Measurements from ENCODE around the gene FAM3B.

Gene FAM3B

GRCh38 chr21:41367301-41367944, 50.8 kb downstream of the FAM3B start:
- Histone ChIP-seq H3K18ac (ENCODE audit: low read length) (no peak overlapping the region), H2BK120ac (ENCODE audit: low read depth, low read length) (no peak overlapping the region), H3K4me3 (ENCODE audit: low read length) (no peak overlapping the region), H3K9ac (ENCODE audit: low read length) (no peak overlapping the region), H2BK5ac (ENCODE audit: low read length) (no peak overlapping the region), H3K27me3 (ENCODE audit: insufficient read depth, low read length, poor library complexity) (no peaks in the 10 kb centered on the region), H3K79me2 (ENCODE audit: control insufficient read depth, insufficient read depth, low read length) (no peaks in the 10 kb centered on the region), H3K27ac (ENCODE audit: low read depth, low read length) (no peak overlapping the region), H3K56ac (ENCODE audit: low read length) (no peak overlapping the region), H3K36me3 (ENCODE audit: control insufficient read depth, insufficient read depth, low read length) (no peaks in the 10 kb centered on the region), H3K4me2 (ENCODE audit: low read length) (no peak overlapping the region), H3K23ac (ENCODE audit: low read length) (no peak overlapping the region), H4K5ac (ENCODE audit: low read length) (no peak overlapping the region), H3K79me1 (ENCODE audit: low read length) (no peaks in the 10 kb centered on the region), H2BK15ac (replicated peaks; ENCODE audit: low read depth) (no peak overlapping the region), H3K4ac (ENCODE audit: low read depth, low read length) (no peak overlapping the region), H2AK5ac (ENCODE audit: low read length) (no peak overlapping the region), H4K8ac (ENCODE audit: low read depth, low read length) (no peak overlapping the region), H3K4me1 (ENCODE audit: control insufficient read depth, low read depth, low read length) (no peaks in the 10 kb centered on the region)
- no peak for DNase-seq
- WGBS (ENCODE audit: extremely low coverage, insufficient coverage, low lambda C conversion rate): no CpG with 5 or more reads among the region's 9 CpGs

DNA sequence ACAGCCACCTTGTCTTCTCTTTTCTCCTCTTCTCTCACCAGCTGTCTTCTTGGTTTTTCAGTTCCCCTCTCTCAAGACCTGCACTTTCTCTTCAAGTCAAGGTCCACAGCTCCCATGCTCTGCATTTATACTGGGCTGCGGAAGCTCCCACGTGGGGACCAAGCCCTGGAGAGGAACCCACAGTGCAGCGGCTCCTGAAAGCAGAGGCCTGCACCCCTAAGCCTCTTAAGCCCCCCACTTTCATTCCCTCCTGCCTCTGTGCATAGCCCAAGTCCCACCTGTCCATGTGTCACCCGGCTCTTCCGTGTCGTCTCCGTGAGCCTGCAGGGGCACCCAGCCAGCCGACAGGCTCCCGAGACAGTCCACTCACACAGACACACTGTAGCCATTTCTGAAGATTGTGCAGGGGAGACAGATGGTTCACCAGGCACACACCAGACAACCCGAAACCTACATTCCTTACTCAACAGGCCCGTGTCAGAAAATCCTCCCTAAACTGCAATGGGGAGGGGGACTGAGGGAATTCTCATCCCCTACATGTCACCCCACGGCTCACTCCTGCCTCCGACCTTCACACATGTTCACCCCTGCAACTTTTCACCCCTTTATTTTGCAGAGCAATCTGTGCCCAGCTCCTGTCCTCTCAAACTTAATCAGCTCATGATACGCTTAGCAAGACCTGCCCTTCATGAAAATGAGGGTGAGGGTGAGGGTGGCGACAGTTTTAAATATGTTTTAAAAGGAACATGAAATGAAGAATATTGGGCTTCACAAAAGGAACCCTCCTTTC, 51.5 kb downstream of the FAM3B start:
- Histone ChIP-seq H4K5ac (ENCODE audit: low read length) (no peak overlapping the region), H3K4ac (ENCODE audit: low read depth, low read length) (no peak overlapping the region), H3K4me1 (ENCODE audit: control insufficient read depth, low read depth, low read length) (no peaks in the 10 kb centered on the region), H3K27me3 (ENCODE audit: insufficient read depth, low read length, poor library complexity) (no peaks in the 10 kb centered on the region), H2BK5ac (ENCODE audit: low read length) (no peak overlapping the region), H3K36me3 (ENCODE audit: control insufficient read depth, insufficient read depth, low read length) (no peaks in the 10 kb centered on the region), H3K23ac (ENCODE audit: low read length) (no peak overlapping the region), H3K9ac (ENCODE audit: low read length) (no peak overlapping the region), H3K18ac (ENCODE audit: low read length) (no peak overlapping the region), H2BK15ac (replicated peaks; ENCODE audit: low read depth) (no peak overlapping the region), H3K4me2 (ENCODE audit: low read length) (no peak overlapping the region), H2BK120ac (ENCODE audit: low read depth, low read length) (no peak overlapping the region), H3K4me3 (ENCODE audit: low read length) (no peak overlapping the region), H3K27ac (ENCODE audit: low read depth, low read length) (no peak overlapping the region), H2AK5ac (ENCODE audit: low read length) (no peak overlapping the region), H3K79me1 (ENCODE audit: low read length) (no peaks in the 10 kb centered on the region), H4K8ac (ENCODE audit: low read depth, low read length) (no peak overlapping the region), H3K79me2 (ENCODE audit: control insufficient read depth, insufficient read depth, low read length) (no peaks in the 10 kb centered on the region), H3K56ac (ENCODE audit: low read length) (no peak overlapping the region)
- no peak for DNase-seq
- no CpG with 5 or more reads among the region's 15 CpGs for WGBS (ENCODE audit: extremely low coverage, insufficient coverage, low lambda C conversion rate)

DNA sequence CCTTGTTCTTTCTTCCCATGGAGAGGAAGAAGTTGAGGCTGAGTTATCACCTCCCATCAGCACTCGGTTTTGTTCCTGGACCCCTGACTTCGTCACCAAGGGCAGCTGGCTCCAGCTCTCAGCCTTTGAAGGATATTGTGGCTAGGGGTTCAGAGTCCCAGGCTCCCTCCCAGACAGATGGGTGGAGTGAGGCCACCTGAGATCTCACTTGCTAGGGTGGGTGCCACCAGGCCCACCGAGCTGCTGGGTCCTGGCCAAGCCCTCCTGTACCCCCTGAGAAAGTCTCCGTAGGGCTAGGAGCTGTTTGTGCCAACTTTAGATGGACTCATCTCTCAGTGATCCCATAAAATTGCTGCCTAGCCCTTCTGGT, 52.1 kb downstream of the FAM3B start:
- Histone ChIP-seq H3K56ac (ENCODE audit: low read length) (no peak overlapping the region), H4K8ac (ENCODE audit: low read depth, low read length) (no peak overlapping the region), H2BK5ac (ENCODE audit: low read length) (no peak overlapping the region), H2AK5ac (ENCODE audit: low read length) (no peak overlapping the region), H3K9ac (ENCODE audit: low read length) (peak overlapping the region; percentile 35), H3K18ac (ENCODE audit: low read length) (no peak overlapping the region), H2BK15ac (replicated peaks; ENCODE audit: low read depth) (no peak overlapping the region), H3K4ac (ENCODE audit: low read depth, low read length) (no peak overlapping the region), H4K5ac (ENCODE audit: low read length) (no peak overlapping the region), H2BK120ac (ENCODE audit: low read depth, low read length) (no peak overlapping the region), H3K36me3 (ENCODE audit: control insufficient read depth, insufficient read depth, low read length) (no peaks in the 10 kb centered on the region), H3K4me2 (ENCODE audit: low read length) (no peak overlapping the region), H3K4me1 (ENCODE audit: control insufficient read depth, low read depth, low read length) (no peaks in the 10 kb centered on the region), H3K79me1 (ENCODE audit: low read length) (no peaks in the 10 kb centered on the region), H3K79me2 (ENCODE audit: control insufficient read depth, insufficient read depth, low read length) (no peaks in the 10 kb centered on the region), H3K27ac (ENCODE audit: low read depth, low read length) (no peak overlapping the region), H3K23ac (ENCODE audit: low read length) (no peak overlapping the region), H3K27me3 (ENCODE audit: insufficient read depth, low read length, poor library complexity) (no peaks in the 10 kb centered on the region), H3K4me3 (ENCODE audit: low read length) (no peak overlapping the region)
- no peak for DNase-seq
- no CpG with 5 or more reads among the region's 4 CpGs for WGBS (ENCODE audit: extremely low coverage, insufficient coverage, low lambda C conversion rate)

DNA sequence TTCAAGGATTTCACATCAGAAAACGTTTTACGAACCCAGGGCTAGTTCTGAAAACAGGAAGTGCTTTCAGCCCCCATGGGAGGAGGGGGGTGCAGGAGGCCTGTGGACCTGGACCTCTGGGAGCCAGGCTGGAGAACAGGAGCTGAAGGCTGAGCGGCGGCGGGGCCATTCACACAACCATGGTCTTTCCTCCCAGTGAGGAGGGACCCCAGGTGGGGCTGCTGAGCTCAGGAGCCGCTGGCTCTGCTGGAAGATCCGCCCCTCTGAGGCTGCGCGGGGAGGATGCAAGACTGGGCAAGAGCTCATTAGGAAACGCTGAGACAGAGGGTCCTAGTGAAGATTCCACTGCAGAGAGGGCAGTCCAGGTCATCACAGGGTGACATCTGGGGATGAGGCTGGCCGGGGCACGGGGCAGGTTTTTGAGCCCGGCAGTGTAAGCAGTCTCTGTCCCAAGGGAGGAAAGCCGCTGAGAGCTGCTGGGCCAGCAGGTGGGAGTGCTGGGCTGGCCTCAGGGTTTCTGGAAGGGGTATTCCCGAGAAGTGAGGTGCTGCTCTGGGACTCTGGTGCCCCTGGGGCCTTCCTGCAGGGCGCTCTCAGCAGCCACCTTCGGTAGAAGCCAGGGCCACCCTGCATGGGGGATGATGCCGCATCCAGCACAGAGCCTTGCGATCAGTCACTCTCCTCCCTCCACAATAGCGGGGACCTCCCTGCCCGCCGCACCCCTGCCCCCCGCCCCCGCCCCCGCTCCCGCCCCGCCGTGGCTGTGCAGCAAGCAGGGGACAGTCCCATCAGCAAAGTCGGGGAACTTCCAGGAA, 52.7 kb downstream of the FAM3B start:
- H3K9ac ChIP-seq (ENCODE audit: low read length): peak overlapping the region; percentile 67
- no peak overlapping the region for H3K23ac ChIP-seq (ENCODE audit: low read length)
- H3K56ac ChIP-seq (ENCODE audit: low read length): peak overlapping the region; percentile 69
- H4K5ac ChIP-seq (ENCODE audit: low read length): no peak overlapping the region
- no peak overlapping the region for H4K8ac ChIP-seq (ENCODE audit: low read depth, low read length)
- no peak overlapping the region for H2BK120ac ChIP-seq (ENCODE audit: low read depth, low read length)
- H3K4me3 ChIP-seq (ENCODE audit: low read length): peak overlapping the region; percentile 46
- H2AK5ac ChIP-seq (ENCODE audit: low read length): no peak overlapping the region
- H2BK5ac ChIP-seq (ENCODE audit: low read length): no peak overlapping the region
- H3K4me1 ChIP-seq (ENCODE audit: control insufficient read depth, low read depth, low read length): no peaks in the 10 kb centered on the region
- DNase-seq: peak; percentile 84
- H3K79me2 ChIP-seq (ENCODE audit: control insufficient read depth, insufficient read depth, low read length): no peaks in the 10 kb centered on the region
- H3K18ac ChIP-seq (ENCODE audit: low read length): peak overlapping the region; percentile 30
- H3K27me3 ChIP-seq (ENCODE audit: insufficient read depth, low read length, poor library complexity): no peaks in the 10 kb centered on the region
- H3K27ac ChIP-seq (ENCODE audit: low read depth, low read length): no peak overlapping the region
- no peak overlapping the region for H3K4ac ChIP-seq (ENCODE audit: low read depth, low read length)
- no CpG with 5 or more reads among the region's 29 CpGs for WGBS (ENCODE audit: extremely low coverage, insufficient coverage, low lambda C conversion rate)
- no peaks in the 10 kb centered on the region for H3K36me3 ChIP-seq (ENCODE audit: control insufficient read depth, insufficient read depth, low read length)
- H3K4me2 ChIP-seq (ENCODE audit: low read length): peak overlapping the region; percentile 77
- H2BK15ac ChIP-seq (replicated peaks; ENCODE audit: low read depth): no peak overlapping the region
- no peaks in the 10 kb centered on the region for H3K79me1 ChIP-seq (ENCODE audit: low read length)

DNA sequence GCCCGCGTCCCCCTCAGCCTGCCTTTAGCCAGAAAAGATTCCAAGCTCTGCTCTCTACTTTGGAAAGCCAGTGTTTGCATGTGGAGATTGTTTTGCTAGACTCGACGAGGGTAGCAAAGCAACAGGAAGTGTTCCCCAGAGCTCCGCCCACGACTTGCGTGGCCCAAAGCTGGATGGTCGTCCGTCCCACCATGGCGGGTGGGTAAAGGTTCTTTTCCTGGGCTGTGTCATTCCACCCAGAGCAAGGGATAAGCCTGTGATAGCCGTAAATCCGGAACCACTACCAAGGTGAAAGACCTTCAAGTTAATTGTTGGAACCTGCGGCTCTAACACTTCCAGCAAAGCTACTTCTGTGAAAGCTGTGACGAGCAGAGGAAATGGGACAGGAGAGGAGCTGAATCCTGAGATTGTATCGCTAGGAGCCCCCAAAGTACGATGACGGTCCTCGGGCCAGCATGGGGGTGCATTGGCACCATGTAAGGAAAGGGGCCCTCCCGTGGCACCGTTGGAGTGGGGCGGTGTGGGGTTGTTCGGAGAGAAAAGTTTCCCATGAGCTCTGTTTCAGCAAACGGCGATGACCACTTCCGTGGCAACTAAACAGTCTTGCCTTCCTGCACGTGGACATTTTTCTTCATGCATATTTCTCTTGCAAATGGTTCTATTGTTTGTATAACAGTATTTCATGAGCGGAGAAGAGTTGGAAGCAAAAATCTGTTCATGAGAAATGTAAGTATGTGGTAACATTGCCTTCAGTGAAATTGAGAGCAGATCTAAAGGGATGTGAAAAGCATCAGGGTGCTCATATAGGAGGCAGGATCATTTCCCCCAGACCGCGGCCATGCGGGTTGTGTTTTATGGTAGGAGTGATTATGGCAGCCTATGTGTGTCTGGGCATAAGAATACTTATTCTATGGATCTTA, 53.6 kb downstream of the FAM3B start:
- no peak overlapping the region for H3K4ac ChIP-seq (ENCODE audit: low read depth, low read length)
- H2AK5ac ChIP-seq (ENCODE audit: low read length): no peak overlapping the region
- H3K27me3 ChIP-seq (ENCODE audit: insufficient read depth, low read length, poor library complexity): no peaks in the 10 kb centered on the region
- H3K79me1 ChIP-seq (ENCODE audit: low read length): no peaks in the 10 kb centered on the region
- H3K36me3 ChIP-seq (ENCODE audit: control insufficient read depth, insufficient read depth, low read length): no peaks in the 10 kb centered on the region
- no peak overlapping the region for H3K27ac ChIP-seq (ENCODE audit: low read depth, low read length)
- no peak overlapping the region for H2BK120ac ChIP-seq (ENCODE audit: low read depth, low read length)
- no peak overlapping the region for H2BK15ac ChIP-seq (replicated peaks; ENCODE audit: low read depth)
- H3K18ac ChIP-seq (ENCODE audit: low read length): peak overlapping the region; percentile 30
- H3K9ac ChIP-seq (ENCODE audit: low read length): peak overlapping the region; percentile 20
- H3K56ac ChIP-seq (ENCODE audit: low read length): peak overlapping the region; percentile 69
- WGBS (ENCODE audit: extremely low coverage, insufficient coverage, low lambda C conversion rate): no CpG with 5 or more reads among the region's 30 CpGs
- peak; percentile 49 for DNase-seq
- no peaks in the 10 kb centered on the region for H3K79me2 ChIP-seq (ENCODE audit: control insufficient read depth, insufficient read depth, low read length)
- H3K4me1 ChIP-seq (ENCODE audit: control insufficient read depth, low read depth, low read length): no peaks in the 10 kb centered on the region
- H3K23ac ChIP-seq (ENCODE audit: low read length): no peak overlapping the region
- H3K4me3 ChIP-seq (ENCODE audit: low read length): peak overlapping the region; percentile 39
- H2BK5ac ChIP-seq (ENCODE audit: low read length): no peak overlapping the region
- peak overlapping the region; percentile 67 for H4K8ac ChIP-seq (ENCODE audit: low read depth, low read length)
- H4K5ac ChIP-seq (ENCODE audit: low read length): no peak overlapping the region
- peak overlapping the region; percentile 35 for H3K4me2 ChIP-seq (ENCODE audit: low read length)
